NK-92 (cell line): ENCODE results near the gene INTS3.
"Not testable (repeated sequence)": the region's sequence is repeated elsewhere in the genome, so short reads cannot be mapped to it uniquely, and the experiment has no call there.

Experiments used
- DNase-seq: peaks from one replicate; lab custom pipeline; 2025; ENCODE audit not compliant: unreplicated experiment; lab: John Stamatoyannopoulos, UW

The INTS3 gene

DNA sequence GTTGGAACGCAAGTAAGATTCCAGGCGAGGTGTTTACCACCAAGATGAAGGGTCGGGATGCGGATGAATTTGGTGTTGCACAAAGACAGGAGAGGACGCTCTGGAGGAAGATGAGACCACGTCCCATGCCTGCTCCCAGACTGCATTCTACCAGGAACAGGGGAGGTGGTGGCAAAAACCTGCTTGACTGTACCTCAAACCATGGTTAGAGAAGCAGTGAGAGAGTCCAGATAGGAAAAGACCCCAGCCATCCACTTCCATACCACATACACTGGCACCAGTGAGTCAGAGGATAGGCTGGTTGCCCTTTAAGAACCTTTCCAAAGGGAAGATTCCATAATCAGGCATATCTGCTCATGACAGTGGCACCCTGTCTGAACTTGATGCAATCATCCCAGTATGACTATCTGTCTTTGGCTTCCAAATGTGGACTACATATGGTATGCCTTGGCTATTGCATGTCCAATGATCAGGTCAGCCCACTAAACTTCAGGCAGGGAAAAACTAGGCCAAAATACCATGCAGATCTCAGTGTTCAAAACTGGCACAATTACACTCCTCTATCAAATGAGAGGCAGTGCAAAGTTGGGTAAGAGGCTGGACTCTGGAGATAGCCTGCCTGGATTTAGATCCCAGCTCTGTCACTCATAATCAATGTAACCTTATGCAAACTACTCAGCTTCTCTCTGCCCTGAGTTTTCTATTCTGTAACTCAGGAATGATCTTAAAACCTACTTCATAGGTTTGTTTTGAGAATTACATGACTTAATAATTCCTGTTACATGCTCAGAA lies 28.7 kb upstream of the INTS3 start:
- no peak for DNase-seq

DNA sequence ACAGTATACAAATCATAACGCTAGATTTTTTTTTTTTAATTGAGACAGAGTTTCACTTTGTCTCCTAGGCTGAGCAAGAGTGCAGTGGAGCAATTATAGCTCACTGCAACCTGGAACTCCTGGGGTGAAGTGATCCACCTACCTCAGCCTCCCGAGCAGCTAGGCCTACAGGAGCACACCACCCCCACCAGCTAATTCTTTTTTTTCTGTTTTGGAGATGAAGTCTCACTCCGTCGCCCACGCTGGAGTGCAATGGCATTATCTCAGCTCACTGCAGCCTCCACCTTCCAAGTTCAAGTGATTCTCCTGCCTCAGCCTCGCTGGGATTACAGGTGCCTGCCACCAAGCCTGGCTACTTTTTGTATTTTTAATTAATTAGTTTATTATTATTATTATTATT lies 28.1 kb upstream of the INTS3 start:
- DNase-seq, result no peak

DNA sequence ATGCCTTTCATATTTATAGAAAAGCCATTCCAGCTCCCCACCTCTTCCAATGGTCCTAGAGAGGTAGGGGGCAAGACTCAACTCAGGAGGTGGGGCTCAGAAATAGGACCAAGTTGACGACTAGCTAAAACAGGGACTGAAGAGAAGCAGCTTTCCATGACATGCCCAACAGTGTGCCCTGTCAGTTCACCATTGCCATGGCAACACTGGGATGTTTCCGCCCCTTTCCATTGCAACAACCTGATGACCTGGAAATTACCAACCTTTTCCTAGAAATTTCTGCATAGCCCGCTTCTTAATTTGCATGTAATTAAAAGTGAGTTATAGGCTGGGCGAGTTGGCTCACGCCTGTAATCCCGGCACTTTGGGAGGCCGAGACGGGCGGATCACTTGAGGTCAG lies 22.4 kb upstream of the INTS3 start:
- DNase-seq, result no peak

DNA sequence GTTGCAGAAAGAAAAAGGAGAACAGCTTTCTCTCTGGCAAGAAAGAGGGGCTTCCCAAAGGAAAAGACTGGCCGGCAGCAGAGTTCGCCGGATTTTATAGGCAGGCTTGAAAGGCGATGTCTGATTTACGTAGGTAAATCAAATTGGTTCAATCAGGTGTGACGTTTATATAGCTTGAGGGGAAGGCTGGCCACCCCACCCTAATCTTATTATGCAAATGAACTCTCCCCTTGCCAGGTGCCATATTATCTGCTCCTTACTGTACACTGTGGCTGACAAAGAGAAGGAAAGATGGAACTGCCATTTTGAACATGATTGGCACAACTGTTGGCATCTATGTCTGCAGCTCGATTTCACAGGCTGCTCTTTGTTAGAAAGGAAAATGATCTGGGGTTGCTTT lies 16.8 kb upstream of the INTS3 start:
- DNase-seq, result no peak

DNA sequence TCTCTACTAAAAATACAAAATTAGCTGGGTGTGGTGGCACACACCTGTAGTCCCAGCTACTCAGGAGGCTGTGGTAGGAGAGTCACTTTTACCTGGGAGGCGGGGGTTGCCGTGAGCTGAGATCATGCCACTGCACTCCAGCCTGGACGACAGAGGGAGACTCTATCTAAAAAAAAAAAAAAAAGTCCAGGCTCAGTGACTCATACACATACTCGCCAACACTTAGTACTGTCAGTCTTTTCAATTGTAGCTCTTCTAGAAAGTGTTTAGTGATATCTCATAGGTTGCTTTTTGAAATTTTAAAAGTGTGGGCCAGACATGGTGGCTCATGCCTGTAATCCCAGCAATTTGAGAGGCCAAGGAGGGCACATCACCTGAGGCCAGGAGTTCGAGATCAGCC lies 11.6 kb upstream of the INTS3 start:
- not testable (repeated sequence) for DNase-seq

DNA sequence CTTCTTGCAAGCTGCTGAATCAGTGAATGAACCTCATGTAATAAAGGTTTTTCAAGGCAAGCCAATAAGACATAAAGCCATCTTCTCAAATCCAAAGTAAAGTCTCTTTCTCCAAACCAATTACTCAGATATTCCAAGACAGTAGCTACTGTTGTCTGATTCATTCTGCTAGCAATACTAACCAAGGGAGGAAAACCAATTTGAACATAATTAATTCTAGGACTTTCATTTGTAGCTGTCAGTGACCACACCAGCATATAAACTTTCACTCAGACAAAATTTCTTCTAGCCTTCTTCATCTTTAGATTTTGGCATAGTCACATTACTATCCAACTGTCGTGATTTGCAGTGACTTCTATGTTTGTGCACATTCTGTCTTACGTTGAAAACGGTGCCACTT lies 10.5 kb upstream of the INTS3 start:
- no peak for DNase-seq

DNA sequence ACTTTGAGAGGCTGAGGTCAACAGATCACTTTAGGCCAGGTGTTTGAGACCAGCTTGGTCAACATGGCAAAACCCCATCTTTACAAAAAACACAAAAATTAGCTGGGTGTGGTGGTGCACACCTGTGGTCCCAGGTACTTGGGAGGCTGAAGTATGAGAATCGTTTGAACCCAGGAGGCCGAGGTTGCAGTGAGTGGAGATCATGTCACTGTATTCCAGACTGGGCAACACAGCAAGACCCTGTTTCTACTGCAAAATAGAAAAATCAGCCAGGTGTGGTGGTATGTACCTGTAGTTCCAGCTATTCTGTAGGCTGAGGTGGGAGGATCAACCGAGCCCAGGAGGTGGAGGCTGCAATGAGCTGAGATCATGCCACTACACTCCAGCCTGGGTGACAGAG lies 4.2 kb upstream of the INTS3 start:
- DNase-seq, result no peak

DNA sequence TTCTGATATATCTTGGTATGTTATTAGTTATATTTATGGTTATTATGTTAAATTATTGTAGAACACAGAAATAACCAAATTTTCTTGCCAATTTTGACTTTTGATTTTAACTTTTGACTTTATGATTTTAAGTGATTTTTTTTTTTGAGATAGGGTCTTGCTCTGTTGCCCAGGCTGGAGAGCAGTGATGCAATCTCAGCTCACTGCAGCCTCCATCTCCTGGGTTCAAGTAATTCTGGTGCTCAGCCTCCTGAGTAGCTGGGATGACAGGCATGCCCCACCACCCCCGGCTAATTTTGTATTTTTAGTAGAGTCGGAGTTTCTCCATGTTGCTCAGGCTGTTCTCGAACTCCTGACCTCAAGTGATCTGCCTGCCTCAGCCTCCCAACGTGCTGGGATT lies 3.2 kb upstream of the INTS3 start:
- DNase-seq, result not testable (repeated sequence)

DNA sequence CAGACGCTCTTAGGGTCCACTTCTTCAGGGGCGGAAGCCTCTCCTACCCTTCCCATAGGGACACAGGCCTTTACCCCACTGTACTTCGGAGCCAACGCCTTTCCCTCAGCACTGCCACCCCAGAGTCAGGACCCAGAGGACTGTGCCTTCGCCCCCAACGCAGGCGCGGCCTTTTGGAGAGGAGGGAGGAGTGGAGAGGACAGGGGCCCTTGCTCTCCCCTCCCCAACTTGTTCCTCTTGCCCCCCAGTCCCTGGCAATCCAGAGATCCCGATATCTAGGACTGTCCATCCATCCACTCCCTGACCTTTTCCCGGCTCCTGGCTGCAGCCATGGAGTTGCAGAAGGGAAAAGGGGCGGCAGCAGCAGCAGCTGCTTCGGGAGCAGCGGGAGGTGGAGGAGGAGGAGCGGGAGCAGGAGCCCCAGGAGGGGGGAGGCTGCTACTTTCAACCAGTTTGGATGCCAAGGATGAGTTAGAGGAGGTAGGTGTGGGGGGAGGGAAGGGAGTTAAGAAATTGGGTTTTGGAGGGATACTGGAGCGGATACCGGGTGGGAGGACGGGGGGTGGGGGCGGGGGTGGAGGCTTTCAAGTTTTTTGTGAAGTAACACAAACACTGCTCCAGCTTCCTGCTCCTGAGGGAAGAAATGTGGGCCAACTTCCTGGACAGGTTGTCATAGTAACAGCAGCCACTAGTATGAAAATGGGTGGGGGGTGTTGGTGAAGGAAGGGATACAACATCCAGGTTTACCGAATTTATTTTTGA lies 636 bp downstream of the INTS3 start:
- DNase-seq, result no peak

DNA sequence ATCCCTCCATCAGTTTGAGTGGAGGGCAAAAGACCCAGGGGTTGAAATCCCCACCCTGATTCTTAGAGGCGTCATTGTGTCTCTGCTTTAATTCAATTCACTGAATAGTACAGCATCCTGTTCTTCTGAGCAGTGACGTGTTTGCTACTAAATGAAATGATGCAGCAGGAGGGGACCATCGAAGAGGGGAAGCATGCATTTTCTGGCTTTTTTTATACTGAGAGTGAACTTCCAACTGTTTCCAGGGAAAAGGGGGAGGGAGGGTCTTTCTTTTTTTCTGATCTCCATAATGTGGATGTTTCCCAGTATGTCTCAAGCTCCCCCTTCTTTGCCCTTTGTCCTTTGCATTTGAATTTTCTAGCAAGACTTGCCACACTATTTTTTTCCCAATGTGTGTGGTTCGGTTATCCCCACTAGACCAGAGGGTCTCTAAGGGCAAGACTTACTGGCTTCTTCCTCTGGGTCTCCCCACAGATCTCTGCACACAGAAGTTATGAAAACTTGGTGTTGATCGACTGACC lies 2.7 kb downstream of the INTS3 start:
- no peak for DNase-seq

DNA sequence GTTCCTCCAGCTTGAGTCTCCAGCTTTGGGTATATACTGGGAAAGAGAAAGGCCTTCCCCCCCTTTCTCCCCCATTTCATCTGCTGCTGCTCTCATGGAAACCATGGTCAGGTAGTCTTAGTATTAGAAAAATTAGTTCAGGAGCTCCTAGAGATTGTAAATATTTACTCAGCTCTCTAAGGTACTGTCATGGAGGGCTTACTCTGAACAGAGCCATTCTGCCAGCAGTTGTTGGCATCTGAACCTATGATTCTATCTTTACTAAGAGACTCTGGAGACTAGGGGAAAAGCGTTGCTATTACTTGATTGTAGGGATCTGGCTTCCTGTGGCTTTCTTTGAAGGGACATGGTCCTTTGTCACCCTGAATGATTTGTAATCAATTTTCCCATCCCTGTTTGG lies 6.1 kb downstream of the INTS3 start:
- DNase-seq, result no peak

DNA sequence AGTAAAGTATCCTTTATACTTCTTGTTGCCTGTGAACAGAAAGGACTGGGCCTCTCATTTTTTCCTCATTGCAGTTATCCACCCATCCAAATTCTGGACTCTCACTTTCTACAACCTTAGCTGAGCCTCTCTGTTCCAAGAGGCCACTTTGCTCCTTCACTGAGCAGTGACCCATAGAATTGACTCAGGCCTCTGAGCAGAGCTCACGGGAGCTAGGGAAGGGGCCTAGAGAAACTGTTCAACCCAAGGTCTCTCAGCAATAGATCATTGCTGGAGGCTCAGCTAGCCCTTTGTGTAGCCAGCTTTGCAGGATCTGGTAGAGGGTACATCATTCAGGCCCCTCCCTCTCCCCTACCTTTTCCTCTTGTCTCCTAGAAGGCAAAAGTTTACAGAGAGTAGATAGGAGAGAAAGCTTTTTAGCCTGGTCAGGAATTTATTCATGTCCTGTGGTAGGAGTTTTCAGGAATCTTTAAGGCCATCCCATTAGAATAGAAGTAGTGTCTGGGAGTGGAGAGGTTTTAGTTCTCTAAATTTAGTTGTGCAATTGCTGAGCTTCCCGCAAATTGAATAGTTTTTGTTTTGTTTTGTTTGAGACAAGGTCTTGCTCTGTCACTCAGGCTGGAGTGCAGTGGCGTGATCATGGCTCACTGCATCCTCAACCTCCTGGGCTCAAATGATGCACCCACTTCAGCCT lies 6.7 kb downstream of the INTS3 start:
- DNase-seq, result no peak

DNA sequence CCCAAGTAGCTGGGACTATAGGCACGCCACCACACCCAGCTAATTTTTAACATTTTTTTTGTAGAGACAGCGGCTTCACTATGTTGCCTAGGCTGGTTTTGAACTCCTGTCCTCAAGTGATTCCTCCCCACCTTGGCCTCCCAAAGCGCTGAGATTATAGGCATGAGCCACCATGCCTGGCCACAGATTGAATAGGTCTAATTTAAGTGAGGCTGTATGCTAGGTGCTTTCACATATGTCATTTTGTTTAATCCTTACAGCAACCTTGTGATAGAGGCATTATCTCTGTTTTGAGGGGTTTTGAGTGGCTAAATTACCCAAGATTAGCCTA lies 7.2 kb downstream of the INTS3 start:
- DNase-seq, result no peak

DNA sequence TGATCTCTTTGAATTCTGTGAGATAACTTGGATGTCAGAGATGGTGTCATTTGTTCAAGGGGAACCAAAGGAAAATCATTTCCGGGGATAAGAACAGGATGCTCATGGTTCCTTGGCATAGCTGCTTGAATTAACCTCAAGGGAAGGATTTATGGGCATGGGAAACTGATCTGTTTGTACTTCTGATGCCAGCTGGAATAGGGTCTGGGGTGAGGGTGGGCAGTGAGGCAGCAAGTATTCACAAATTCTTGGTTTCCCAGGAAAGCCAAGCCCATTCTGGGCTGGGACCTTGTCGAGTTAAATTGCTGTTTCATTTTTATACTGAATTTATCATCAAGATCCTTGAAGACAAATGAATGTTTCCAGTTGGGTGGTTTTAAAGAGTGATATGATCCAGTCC lies 14.1 kb downstream of the INTS3 start:
- no peak for DNase-seq

DNA sequence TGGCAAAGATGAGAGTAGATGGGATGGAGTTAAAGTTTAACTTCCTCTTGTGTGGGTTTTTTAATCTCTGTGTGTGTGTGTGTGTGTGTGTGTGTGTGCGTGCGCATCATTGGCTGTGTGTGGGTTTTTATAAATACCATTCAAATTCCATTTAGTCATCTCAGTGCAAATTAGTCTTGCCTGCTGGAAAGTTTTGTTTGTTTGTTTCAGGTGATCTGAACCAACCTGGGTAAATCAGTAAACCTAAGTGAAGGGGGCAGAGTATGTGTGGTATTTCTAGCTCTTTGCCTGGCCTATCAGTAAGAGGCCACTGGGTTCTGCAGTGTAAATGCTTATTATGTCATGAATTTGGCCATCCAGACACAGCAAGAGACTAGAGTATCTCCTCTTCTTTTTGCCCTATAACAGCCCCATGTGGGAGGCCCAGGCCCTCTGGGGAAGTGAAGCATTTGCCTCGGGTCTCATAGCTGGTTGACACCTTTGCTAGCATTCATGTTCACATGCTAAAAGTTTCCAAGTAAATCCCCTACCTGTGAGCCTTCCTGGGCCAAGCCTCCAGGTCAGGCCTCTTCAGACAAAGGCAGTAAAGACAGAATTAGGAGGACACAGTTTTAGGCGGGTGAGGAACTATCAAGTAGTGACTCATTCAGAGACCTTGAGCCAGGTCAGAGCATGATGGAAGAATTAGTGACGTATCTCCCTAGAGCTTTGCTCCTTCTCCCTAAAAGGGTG lies 14.7 kb downstream of the INTS3 start:
- no peak for DNase-seq

DNA sequence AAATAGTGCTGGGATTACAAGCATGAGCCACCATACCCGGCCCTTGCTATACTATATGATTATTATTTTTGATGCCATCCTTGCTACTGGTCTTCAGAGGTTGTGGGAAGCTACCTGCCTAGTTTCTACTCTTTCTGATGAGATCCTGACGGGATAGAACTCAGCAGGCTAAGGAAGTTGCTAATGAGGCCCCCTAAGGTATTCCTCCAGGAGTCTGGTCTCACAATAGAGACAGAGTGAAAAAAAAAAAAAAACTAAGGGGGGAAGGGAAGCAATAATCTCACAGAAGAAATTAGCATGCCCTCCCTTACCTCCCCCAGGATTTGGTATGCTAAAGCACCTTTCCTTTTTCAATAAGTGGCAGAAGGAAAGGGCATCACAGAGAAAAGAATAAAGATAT lies 17.6 kb downstream of the INTS3 start:
- no peak for DNase-seq

DNA sequence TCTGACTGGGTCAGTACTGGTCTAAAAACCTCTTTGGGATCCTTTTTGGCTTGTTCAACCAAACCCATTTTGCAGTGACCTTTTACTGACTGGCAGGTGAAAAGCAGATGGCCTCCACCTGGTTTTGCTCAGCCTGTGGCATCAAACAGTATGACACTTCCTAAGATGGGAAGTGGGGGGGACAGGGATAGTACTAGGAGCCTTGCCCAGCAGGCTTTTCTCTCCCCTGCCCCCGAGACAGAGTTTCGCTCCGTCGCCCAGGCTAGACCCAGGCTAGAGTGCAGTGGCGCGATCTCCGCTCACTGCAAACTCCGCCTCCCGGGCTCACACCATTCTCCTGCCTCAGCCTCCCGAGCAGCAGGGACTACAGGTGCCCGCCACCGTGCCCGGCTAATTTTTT lies 18.3 kb downstream of the INTS3 start:
- no peak for DNase-seq

DNA sequence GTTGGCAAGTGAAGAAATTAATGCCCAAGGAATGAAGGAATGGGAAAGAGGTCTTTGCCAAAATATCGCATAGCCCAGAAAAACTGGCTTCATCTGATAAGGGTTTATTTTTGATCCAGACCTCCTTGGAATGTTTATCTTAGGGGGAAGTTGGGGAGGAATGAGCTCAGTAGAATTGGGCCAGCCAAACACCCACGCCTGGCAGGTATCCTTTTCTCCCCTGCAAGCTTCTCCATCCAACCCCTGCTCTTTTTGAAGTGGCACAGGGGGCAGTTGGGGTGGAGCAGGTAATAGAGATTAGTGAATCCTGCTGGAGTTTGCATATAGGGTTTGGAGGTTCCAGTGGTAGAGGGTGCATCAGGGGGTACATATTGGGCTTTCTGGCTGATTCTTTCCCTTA lies 21.1 kb downstream of the INTS3 start:
- DNase-seq, result no peak

DNA sequence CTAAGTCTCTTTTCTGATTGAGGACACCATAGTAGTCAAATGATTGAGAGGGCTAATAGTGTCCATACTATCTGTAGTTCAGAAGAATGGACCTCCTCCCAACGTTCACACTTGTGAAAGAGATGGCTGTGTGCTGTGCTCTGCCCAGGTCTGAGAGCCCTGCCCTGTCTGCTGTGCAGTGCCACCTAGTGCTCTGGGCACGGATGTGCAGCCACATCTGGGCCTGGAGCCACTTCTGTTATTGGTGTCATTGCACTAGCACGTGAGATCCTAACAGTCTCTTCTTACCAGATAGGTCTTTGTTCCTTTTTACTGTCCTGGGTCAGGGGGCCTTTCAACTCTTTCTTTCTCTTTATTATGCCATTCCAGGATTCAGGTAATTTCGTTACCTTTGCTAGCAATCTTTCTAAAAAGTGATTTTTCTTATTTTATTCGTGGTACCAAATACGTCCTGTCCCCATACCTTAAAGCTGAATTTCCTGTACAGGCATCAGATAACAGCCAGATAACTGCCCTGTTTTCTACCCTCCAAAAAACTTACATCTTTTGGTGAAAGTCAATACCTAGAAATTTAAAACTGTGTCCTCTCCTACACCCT lies 21.7 kb downstream of the INTS3 start:
- DNase-seq, result no peak

DNA sequence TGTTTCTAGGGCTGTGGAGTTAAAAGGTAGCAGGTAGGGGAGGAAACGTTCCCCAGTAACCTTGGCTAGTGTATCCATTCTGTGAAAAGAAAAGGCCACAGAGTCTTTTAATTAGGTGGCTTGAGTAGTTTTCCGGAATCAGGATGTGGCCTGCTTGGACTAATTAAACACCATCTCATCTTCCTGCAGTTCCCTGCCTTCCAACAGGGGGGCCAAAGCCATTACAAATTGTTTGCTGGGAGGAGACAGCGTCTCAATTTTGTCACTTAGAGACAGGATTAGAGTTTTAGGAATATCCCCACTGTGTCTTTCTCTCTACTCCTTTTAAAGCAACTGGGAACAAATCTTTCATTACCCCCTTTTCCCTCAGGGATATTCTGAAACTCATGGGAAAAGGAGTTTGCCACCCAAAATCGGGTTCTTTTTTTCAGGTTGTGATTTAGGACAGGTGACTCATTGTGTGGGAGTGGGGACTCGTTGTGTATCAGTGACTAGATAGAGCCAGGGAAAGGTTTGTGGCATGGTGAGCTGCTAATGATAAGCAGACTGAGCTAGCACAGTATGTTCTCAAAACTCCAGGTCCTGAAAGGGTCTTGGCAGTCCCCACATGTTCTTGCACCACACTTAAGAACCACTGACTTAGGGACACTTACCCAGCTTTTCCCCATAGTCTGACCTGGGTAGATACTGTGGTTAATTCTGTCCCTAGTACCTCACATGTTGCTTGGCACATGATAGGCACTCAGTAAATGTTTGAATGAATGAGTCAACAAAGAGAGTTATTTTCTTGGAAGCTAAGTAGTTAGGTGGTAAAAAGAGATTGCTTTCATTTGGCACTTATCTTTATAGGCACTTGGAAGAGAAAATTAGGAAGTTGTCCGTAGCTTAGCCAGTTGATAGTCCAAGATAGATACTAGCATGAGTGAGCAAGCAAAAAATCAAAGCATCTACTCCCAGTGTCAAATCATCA lies 22.5 kb downstream of the INTS3 start:
- no peak for DNase-seq
